Fibroblast of skin of scalp (primary cell): ENCODE data around the gene RACGAP1. TPM values are rescaled to one million over a fixed set of nuclear protein-coding genes. Genes with fewer than 3 reads are reported as not detected.

Experiments
- DNase-seq: peaks from one replicate; pipeline ENCODE4 v3.0.0-alpha.2; 2013
- polyA plus RNA-seq, 2 experiments: library from polyadenylated mRNA; unstranded; fragments of 120-200 nt; gene quantifications; one replicate each; pipeline ENCODE4 v1.2.1, GENCODE V29; 2013; ENCODE audit not compliant: insufficient read length in 2 of 2

The RACGAP1 gene, protein sequence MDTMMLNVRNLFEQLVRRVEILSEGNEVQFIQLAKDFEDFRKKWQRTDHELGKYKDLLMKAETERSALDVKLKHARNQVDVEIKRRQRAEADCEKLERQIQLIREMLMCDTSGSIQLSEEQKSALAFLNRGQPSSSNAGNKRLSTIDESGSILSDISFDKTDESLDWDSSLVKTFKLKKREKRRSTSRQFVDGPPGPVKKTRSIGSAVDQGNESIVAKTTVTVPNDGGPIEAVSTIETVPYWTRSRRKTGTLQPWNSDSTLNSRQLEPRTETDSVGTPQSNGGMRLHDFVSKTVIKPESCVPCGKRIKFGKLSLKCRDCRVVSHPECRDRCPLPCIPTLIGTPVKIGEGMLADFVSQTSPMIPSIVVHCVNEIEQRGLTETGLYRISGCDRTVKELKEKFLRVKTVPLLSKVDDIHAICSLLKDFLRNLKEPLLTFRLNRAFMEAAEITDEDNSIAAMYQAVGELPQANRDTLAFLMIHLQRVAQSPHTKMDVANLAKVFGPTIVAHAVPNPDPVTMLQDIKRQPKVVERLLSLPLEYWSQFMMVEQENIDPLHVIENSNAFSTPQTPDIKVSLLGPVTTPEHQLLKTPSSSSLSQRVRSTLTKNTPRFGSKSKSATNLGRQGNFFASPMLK
- polyA plus RNA-seq (2013, experiment 1 of 2; ENCODE audit: insufficient read length) = 43.6 TPM
- polyA plus RNA-seq (2013, experiment 2 of 2; ENCODE audit: insufficient read length) = 45.6 TPM

GRCh38 chr12:50025187-50026059 lies at the start of gene RACGAP1:
Gene RACGAP1 (minus strand): TSS chr12:50025494. CDS start chr12:50016715, 8,779 bp downstream.
- DNase-seq = peak; percentile 99

GRCh38 chr12:50073712-50074111 lies 48.4 kb upstream of the RACGAP1 start:
- no peak for DNase-seq

DNA sequence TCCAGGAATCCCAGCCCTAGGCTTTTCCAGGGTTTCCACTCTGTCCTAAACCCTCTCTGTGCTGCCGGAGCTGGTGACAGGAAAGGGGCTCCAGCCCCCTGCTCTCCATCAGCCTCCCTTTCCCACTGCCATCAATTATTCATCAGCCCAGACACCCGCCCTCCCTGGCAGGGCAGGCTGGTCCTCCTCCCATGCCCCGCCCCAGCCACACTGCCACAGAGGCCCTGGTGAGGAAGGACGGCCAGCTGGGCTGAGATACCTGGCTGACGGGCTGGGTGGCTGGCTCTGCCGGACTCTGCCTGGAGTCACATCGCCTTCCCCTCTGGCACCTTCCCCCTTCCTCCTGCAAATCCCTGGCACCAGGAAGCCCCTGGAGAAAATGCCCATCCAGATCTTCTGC lies 47.9 kb upstream of the RACGAP1 start:
- no peak for DNase-seq

DNA sequence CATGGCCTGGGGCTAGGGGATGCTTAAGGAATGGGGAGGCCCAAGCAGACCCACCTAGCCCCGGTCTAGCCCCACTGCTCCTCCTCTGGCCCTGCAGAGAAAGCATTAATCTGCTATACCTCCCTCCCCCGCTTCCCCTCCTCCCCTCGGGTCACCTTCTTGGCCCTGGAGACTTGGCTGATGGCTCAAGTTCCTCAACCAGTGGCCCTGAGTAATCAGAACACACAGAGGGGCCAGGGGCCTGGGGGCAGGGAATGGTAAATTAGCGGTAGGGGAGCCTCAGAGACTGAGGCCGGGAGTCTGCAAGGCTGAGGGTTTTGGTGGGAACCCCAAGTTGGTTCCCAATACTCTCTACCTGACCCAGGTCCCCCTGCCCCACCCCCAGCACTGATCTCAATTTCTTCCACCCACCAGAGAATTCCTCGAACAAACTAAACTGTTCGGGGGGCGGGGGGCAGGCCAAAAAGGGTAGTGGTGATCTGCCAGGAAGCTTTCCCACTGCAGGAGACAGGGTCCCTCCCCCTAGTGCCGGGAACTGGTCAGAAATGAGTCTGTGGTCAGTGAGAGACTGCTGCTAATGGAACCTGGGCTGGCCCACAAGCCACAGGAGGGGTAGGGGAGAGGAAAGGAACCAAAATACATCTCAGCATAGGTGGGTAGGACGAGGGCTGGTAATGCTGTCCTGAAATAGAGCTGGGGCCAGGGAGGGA lies 47.1 kb upstream of the RACGAP1 start:
- DNase-seq = no peak

- DNase-seq = peak; percentile 84
These were observed 45.2 kb upstream of the RACGAP1 start for GRCh38 chr12:50070314-50071060.

DNA sequence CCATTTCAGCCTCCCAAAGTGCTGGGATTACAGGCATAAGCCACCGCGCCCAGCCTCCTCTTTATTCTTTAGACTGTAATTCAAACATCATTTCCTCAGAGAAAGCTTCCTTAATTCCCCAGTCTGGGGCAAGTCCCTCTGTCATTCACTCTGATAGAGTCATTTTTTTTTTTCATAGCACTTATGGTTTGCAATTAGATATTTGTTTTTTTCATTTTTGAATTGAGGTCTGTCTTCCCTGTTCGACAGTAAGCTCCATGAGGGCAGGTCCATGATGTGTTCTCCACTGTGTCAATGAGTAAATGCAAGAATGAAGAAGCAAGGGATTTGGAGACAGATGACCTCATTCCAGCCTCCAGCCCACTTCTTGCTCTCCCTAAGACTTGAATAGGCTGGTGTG lies 44.2 kb upstream of the RACGAP1 start:
- DNase-seq = no peak

DNA sequence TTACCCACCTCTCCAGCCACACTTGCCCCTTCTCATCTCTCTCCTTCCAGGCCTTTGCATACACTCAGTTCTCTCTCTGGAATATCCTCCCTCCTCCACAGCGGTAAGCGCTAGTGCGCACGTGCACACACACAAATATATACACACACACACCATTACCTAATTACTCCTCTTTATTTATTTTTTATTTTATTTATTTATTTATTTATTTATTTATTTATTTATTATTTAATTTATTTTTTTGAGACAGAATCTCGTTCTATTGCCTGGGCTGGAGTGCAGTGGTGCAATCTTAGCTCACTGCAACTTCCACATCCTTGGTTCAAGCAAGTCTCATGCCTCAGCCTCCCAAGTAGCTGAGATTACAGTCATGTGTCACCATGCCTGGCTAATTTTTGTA lies 43.8 kb upstream of the RACGAP1 start:
- DNase-seq = no peak

GRCh38 chr12:50066402-50066801 lies 41.1 kb upstream of the RACGAP1 start:
- peak; percentile 96 for DNase-seq

DNA sequence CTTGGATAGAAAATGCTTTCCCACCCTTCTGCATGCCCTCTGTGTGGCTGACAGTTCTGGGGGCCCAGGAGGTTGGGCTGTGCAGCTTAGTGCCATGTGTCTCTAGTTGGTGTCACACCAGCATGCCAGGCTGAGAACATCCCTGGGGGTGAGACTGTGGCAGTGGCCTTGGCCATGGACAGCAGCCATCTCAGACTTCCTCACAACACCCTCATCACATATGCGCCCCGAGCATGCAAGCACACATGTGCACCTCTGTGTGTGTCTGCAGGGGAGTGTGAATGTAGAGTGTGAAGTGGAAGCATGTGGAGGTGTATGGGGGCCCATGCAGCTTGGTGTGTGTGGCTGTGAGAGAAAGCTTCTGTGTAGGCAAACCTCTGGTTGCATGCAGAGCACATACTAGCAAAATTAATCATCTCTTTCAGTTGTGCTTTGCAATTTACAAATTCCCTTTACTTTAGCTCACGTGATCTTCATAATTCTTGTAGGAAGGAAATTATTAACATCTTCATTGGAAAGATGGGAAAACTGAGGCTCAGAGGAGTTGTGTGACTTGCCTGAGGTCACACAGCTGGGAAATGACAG lies 40.5 kb upstream of the RACGAP1 start:
- peak; percentile 61 for DNase-seq

- DNase-seq = no peak
These were observed 37.6 kb upstream of the RACGAP1 start for GRCh38 chr12:50062728-50063460.

GRCh38 chr12:50061946-50062686 lies 36.8 kb upstream of the RACGAP1 start:
- peak; percentile 34 for DNase-seq

- DNase-seq = no peak
These were observed 35.9 kb upstream of the RACGAP1 start for GRCh38 chr12:50061171-50061570.

- no peak for DNase-seq
These were observed 34.8 kb upstream of the RACGAP1 start for GRCh38 chr12:50060120-50060468.

- peak; percentile 19 for DNase-seq
These were observed 34.3 kb upstream of the RACGAP1 start for GRCh38 chr12:50059440-50060119.

DNA sequence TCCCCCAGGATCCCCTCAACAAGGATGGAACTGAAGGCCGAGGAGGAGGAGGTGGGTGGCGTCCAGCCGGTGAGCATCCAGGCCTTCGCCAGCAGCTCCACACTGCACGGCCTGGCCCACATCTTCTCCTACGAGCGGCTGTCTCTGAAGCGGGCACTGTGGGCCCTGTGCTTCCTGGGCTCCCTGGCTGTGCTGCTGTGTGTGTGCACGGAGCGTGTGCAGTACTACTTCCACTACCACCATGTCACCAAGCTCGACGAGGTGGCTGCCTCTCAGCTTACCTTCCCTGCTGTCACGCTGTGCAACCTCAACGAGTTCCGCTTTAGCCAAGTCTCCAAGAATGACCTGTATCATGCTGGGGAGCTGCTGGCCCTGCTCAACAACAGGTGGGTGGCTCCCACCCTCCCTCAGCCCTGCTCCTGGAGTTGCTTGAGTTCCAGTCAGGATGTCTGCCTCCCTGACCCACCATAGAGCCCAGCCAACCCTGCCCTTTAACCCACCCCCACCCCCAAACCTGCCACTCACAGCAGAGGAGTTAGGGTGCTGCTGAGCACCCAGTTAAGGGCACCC lies 33.5 kb upstream of the RACGAP1 start:
- DNase-seq = no peak

DNA sequence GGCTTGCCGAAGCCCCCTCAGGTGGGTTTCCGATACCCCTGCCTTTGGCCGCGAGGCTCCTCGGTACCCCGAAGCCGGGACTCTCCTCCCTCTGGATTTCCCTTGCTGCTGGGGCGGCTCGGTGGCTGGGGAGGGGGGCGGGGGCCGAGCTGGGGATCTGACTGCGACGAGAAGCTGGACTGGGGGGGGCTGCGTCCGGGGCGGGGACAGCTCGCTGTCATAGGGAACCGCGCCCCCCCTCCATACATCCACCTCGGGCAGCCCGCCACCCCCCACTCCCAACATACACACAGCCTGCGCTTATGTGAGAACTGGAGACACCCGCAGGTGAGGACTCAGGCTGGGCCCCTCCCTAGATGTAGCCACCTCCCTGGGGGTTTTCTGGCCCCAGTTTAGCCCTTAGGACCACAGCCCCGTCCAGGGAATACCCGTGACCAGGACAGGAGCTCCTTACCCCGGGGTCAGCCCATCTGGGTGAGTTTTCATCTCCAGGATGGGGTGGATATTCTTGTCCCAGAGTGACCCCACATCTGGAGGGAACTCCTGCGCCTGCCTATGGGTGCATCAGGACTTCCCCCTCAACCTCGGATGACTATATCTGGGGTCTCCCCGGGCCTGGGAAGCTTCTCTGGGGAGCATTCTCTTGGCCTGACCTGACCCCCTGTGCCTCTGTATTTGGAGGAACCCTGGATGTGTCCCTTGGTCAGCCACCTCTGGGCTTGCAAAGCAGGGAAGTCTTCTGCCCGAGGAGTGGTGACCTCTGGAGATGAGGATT lies 32.8 kb upstream of the RACGAP1 start:
- DNase-seq = no peak

- peak; percentile 75 for DNase-seq
These were observed 31.9 kb upstream of the RACGAP1 start, which contains the start of gene ASIC1 for GRCh38 chr12:50057000-50057841. Gene ASIC1 (plus strand): TSS chr12:50057596. CDS start chr12:50058767, 1,171 bp downstream.
